ENCODE data around the gene SPAG9. TPM values are rescaled to one million over a fixed set of nuclear protein-coding genes. Genes with fewer than 3 reads are reported as not detected.

SPAG9 gene
- total RNA-seq, 4 donors from 2014 or later = 39.4 to 211 (median 107) TPM

DNA sequence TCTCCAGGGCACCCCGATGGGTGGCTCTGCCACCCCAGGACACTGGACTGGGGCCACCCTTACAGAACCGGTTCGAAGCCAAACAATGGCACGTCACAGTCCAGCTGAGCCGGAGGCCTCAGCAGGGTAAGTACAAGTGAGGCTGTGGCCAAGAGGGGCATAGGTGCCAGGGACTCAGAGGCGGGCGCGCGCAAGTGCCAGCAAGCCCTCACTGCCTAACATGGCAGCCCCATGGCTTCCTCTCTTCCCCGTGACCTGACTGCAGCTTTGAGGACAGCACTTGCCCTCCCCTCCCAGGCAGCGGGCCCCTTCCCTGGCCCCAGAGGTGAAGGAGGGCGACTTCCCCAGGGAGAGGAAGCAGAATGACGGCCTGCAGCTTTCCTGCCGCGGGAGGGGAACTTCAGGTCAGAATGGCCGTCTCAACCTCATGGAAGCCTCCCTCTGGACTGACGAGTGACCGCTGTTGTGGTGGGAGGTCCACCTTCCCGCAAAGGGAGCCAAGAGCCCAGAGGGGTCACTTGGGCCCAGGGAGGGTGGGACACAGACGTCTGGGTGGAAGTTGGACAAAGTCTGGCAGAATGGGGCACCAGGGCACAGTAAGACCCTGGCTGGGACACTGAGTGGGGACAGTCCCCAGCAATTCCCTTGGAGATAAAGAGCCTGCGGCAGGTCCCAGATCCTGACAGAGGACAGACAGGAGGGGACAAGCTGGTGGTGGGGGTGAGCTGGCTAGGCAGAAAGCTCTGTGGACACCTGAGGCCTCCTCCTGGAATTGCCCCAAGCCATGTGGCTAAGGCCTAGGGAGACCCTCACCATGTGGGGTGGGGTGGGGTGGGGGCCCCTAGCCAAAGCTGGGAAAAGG is 202.4 kb downstream of the SPAG9 start:
- H3K27ac ChIP-seq = no peak overlapping the region
- no peaks in the 10 kb centered on the region for H3K36me3 ChIP-seq
- intact Hi-C loops (cut with DNase I; ENCODE audit: low total_unique reads) = no loop called here
- no peak for DNase-seq
- no peaks in the 10 kb centered on the region for H3K27me3 ChIP-seq
- no peaks in the 10 kb centered on the region for H3K9me3 ChIP-seq
- no peak for TF ChIP-seq POLR2A (IDR thresholded peaks at IDR 0.05)
- TF ChIP-seq, protein P1, sequence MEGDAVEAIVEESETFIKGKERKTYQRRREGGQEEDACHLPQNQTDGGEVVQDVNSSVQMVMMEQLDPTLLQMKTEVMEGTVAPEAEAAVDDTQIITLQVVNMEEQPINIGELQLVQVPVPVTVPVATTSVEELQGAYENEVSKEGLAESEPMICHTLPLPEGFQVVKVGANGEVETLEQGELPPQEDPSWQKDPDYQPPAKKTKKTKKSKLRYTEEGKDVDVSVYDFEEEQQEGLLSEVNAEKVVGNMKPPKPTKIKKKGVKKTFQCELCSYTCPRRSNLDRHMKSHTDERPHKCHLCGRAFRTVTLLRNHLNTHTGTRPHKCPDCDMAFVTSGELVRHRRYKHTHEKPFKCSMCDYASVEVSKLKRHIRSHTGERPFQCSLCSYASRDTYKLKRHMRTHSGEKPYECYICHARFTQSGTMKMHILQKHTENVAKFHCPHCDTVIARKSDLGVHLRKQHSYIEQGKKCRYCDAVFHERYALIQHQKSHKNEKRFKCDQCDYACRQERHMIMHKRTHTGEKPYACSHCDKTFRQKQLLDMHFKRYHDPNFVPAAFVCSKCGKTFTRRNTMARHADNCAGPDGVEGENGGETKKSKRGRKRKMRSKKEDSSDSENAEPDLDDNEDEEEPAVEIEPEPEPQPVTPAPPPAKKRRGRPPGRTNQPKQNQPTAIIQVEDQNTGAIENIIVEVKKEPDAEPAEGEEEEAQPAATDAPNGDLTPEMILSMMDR (IDR thresholded peaks at IDR 0.05) = no peak
- no peak overlapping the region for H3K4me3 ChIP-seq
- H3K4me1 ChIP-seq = no peaks in the 10 kb centered on the region

DNA sequence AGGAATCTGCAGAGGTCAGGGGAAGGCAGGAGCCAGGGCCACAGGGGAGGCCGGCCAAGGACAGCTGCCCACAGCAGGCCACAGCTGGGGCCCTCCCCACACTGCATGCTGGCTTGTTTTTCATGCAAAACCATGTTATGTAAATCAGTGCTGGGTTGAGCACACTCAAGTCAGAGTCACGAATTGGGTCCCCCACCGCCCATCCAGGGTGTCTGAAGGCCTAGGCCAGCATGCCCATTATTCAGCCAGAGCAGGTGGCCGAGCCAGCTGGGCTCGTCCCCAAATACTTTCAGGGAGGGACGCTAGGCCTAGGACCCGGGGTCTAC is 203.3 kb downstream of the SPAG9 start:
- intact Hi-C loops (cut with DNase I; ENCODE audit: low total_unique reads) = no loop called here

DNA sequence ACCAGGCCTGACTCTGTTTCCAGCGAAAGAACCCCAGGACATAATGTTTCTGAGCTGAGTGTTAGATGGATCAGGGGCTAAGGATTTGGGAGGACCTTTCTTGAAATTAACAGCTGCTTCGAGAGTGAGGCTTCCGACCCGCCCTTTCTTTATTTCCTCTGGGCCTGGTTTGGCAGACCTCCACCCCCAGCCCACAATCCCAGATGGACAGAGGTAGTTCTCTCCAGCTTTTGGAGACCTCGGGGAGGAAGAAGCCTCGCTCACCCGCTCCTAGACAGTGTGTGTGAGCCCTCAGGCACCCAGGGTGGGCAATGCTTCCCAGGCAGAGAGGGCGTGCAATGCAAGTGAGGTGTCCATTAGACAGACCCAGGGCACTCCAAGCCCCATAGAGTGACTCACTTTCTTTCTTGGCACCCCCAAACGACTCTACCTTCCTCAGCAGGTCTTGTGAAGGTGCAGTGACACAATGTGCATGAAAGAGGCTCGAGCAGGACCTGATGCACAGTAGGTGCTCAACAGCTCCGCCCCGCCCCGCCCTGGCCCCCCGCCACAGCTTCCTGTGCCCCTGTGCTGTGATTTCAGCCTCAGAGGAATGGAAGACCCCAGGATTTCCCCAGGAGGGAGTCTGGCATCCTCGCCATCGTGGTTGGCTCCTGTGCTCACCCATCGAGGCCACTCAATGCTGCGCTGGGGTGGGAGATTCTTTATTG is 203.8 kb downstream of the SPAG9 start:
- Histone ChIP-seq H3K4me3 (no peak overlapping the region), H3K27ac (no peak overlapping the region), H3K9me3 (no peaks in the 10 kb centered on the region), H3K4me1 (no peaks in the 10 kb centered on the region), H3K27me3 (no peaks in the 10 kb centered on the region), H3K36me3 (no peaks in the 10 kb centered on the region)
- DNase-seq = no peak
- no peak for TF ChIP-seq POLR2A (IDR thresholded peaks at IDR 0.05)
- TF ChIP-seq, protein P1 (IDR thresholded peaks at IDR 0.05) = no peak
- intact Hi-C loops (cut with DNase I; ENCODE audit: low total_unique reads) = no loop called here

More for the DNA sequence above, 203.3 kb downstream of the SPAG9 start:
- Histone ChIP-seq H3K27me3 (no peaks in the 10 kb centered on the region), H3K36me3 (no peaks in the 10 kb centered on the region), H3K9me3 (no peaks in the 10 kb centered on the region), H3K4me1 (no peaks in the 10 kb centered on the region), H3K27ac (no peak overlapping the region), H3K4me3 (no peak overlapping the region)
- DNase-seq = no peak
- TF ChIP-seq, protein P1 (IDR thresholded peaks at IDR 0.05) = no peak
- no peak for TF ChIP-seq POLR2A (IDR thresholded peaks at IDR 0.05)

DNA sequence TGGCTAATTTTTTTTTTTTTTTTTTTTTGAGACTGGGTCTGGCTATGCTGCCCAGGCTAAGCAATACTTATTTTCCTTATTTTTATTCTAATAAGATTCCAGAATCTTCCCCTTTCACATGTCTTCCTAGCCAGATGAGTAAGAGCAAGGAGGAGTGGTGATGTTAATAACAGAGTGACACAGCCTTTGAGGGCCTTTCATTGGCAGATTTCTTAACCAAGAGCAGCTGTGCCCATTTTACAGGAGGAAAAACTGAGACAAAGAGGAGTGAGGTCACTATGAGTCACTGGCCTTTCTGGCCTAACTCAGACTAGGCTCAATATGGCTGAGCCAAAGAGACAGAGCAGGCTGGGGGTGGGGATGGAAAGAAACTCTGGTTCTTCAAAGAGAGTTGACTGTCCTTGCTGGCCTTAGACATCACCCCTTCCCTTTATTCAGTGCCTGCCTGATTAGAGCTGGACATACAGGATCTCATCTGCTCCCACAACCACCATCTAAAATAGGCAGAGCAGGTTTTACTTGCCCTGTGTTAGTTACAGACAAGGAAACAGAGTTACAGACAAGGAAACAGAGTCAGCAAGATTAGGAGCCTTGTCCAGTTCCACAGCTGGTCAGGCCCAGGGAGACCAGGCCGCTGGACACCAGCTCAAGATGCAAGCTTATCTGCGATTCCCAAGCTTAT is 204.5 kb downstream of the SPAG9 start:
- Histone ChIP-seq H3K4me1 (no peaks in the 10 kb centered on the region), H3K9me3 (no peaks in the 10 kb centered on the region), H3K36me3 (no peaks in the 10 kb centered on the region), H3K4me3 (no peak overlapping the region), H3K27me3 (no peaks in the 10 kb centered on the region), H3K27ac (no peak overlapping the region)
- TF ChIP-seq, protein P1 (IDR thresholded peaks at IDR 0.05) = no peak
- no peak for TF ChIP-seq POLR2A (IDR thresholded peaks at IDR 0.05)
- DNase-seq = no peak
- intact Hi-C loops (cut with DNase I; ENCODE audit: low total_unique reads) = no loop called here
